H9 (cell line): Measurements from ENCODE around the gene ASCC3. TPM values are rescaled to one million over a fixed set of nuclear protein-coding genes. Genes with fewer than 3 reads are reported as not detected.

Experiments used
- DNase-seq: peaks from one replicate; pipeline ENCODE4 v3.0.0-alpha.2; 2017
- H2AFZ ChIP-seq: one replicate; pipeline ENCODE4 v1.6.1; 2013; ENCODE audit warnings: mild to moderate bottlenecking, low read length, control low read depth, moderate library complexity
- H2AK5ac ChIP-seq: 2 replicates; pipeline ENCODE4 v1.6.1; 2013; ENCODE audit warnings: low read length, control low read depth, mixed read lengths; ENCODE audit not compliant: insufficient read length
- H2BK120ac ChIP-seq: one replicate; pipeline ENCODE4 v1.6.1; 2013; ENCODE audit warnings: low read depth, mild to moderate bottlenecking, low read length, control low read depth, inconsistent platforms; ENCODE audit not compliant: poor library complexity, severe bottlenecking
- H2BK12ac ChIP-seq: 2 replicates; pipeline ENCODE4 v1.6.1; 2013; ENCODE audit warnings: low read length, control low read depth, mixed read lengths, low read depth; ENCODE audit not compliant: insufficient read length
- H2BK15ac ChIP-seq: 2 replicates; pipeline ENCODE4 v1.6.1; 2013; ENCODE audit warnings: low read depth, low read length, control low read depth
- H2BK20ac ChIP-seq: one replicate; pipeline ENCODE4 v1.6.1; 2013; ENCODE audit warnings: low read depth, mild to moderate bottlenecking, low read length, control low read depth, inconsistent platforms; ENCODE audit not compliant: poor library complexity, severe bottlenecking
- H2BK5ac ChIP-seq: 2 replicates; pipeline ENCODE4 v1.6.1; 2013; ENCODE audit warnings: low read length, control low read depth, mixed read lengths; ENCODE audit not compliant: insufficient read length
- H3K14ac ChIP-seq: 2 replicates; pipeline ENCODE4 v1.6.1; 2013; ENCODE audit warnings: low read length, control low read depth; ENCODE audit not compliant: insufficient read depth
- H3K18ac ChIP-seq: 2 replicates; pipeline ENCODE4 v1.6.1; 2013; ENCODE audit warnings: low read depth, mild to moderate bottlenecking, mixed read lengths, low read length, control low read depth; ENCODE audit not compliant: insufficient read length
- H3K23ac ChIP-seq: 2 replicates; pipeline ENCODE4 v1.6.1; 2013; ENCODE audit warnings: low read length, control low read depth, mixed read lengths, low read depth; ENCODE audit not compliant: insufficient read length
- H3K23me2 ChIP-seq: 2 replicates; pipeline ENCODE4 v1.6.1; 2013; ENCODE audit warnings: low read depth, mild to moderate bottlenecking, mixed read lengths, low read length, control low read depth; ENCODE audit not compliant: insufficient read length, poor library complexity, severe bottlenecking
- H3K27ac ChIP-seq: 2 replicates; pipeline ENCODE4 v1.5.1; 2013; ENCODE audit warnings: low read length, control low read depth, mixed read lengths, low read depth; ENCODE audit not compliant: insufficient read length
- H3K27me3 ChIP-seq: 2 replicates; pipeline ENCODE4 v1.6.1; 2013; ENCODE audit warnings: low read length, control low read depth, inconsistent platforms; ENCODE audit not compliant: insufficient read depth
- H3K4ac ChIP-seq: 2 replicates; pipeline ENCODE4 v1.6.1; 2013; ENCODE audit warnings: low read depth, mild to moderate bottlenecking, control low read depth, inconsistent platforms, low read length, moderate library complexity
- H3K4me1 ChIP-seq: 2 replicates; pipeline ENCODE4 v1.6.1; 2013; ENCODE audit warnings: low read length, control low read depth, inconsistent platforms; ENCODE audit not compliant: insufficient read depth
- H3K4me2 ChIP-seq: 2 replicates; pipeline ENCODE4 v1.6.1; 2013; ENCODE audit warnings: low read length, control low read depth, mixed read lengths; ENCODE audit not compliant: insufficient read length, insufficient read depth
- H3K56ac ChIP-seq: 2 replicates; pipeline ENCODE4 v1.6.1; 2013; ENCODE audit warnings: low read depth, mild to moderate bottlenecking, mixed read lengths, low read length, control low read depth; ENCODE audit not compliant: insufficient read length
- H3K79me1 ChIP-seq: 2 replicates; pipeline ENCODE4 v1.6.1; 2013; ENCODE audit warnings: low read depth, mild to moderate bottlenecking, moderate library complexity, low read length, control low read depth, inconsistent platforms; ENCODE audit not compliant: insufficient read depth, poor library complexity, severe bottlenecking
- H3K79me2 ChIP-seq: 2 replicates; pipeline ENCODE4 v1.6.1; 2013; ENCODE audit warnings: low read length, control low read depth, inconsistent platforms; ENCODE audit not compliant: insufficient read depth
- H3K9ac ChIP-seq: 2 replicates; pipeline ENCODE4 v1.6.1; 2013; ENCODE audit warnings: low read length, control low read depth, mixed read lengths; ENCODE audit not compliant: insufficient read length; ENCODE audit errors: extremely low read depth
- H3K9me3 ChIP-seq: one replicate; pipeline ENCODE4 v1.6.1; 2013; ENCODE audit warnings: low read depth, low read length, inconsistent platforms; ENCODE audit not compliant: control insufficient read depth
- H3T11ph ChIP-seq: one replicate; pipeline ENCODE4 v1.6.1; 2013; ENCODE audit warnings: mild to moderate bottlenecking, low read length, control low read depth, inconsistent platforms
- H4K20me1 ChIP-seq: one replicate; pipeline ENCODE4 v1.6.1; 2013; ENCODE audit not compliant: control insufficient read depth, insufficient read length, insufficient read depth
- H4K5ac ChIP-seq: 2 replicates; pipeline ENCODE4 v1.6.1; 2013; ENCODE audit warnings: low read depth, mild to moderate bottlenecking, mixed read lengths, low read length, control low read depth; ENCODE audit not compliant: insufficient read length
- H4K8ac ChIP-seq: replicated peaks from 2 replicates; pipeline ENCODE4 v1.6.1; 2013; ENCODE audit warnings: low read length, control low read depth, mixed read lengths, low read depth; ENCODE audit not compliant: insufficient read length
- H4K91ac ChIP-seq: 2 replicates; pipeline ENCODE4 v1.6.1; 2013; ENCODE audit warnings: low read depth, mild to moderate bottlenecking, moderate library complexity, mixed read lengths, low read length, control low read depth; ENCODE audit not compliant: insufficient read length
- H3K27ac Mint-ChIP-seq, 3 experiments: 2 replicates in 2 of 3; 3 replicates in 1 of 3; pipeline ENCODE4 v1.8.0; 2020 to 2021; ENCODE audit warnings: mixed read lengths in 3 of 3, mild to moderate bottlenecking in 1 of 3, moderate library complexity in 1 of 3
- H3K27me3 Mint-ChIP-seq: 2 replicates; pipeline ENCODE4 v1.8.0; 2021; ENCODE audit warnings: low read depth, mild to moderate bottlenecking, moderate library complexity, mixed read lengths
- H3K36me3 Mint-ChIP-seq, 3 experiments: 2 replicates in 2 of 3; 3 replicates in 1 of 3; pipeline ENCODE4 v1.8.0; 2020 to 2021; ENCODE audit warnings: low read depth in 3 of 3, mixed read lengths in 3 of 3; ENCODE audit not compliant: insufficient read depth in 1 of 3
- H3K4me1 Mint-ChIP-seq, 2 experiments: 2 replicates each; pipeline ENCODE4 v1.8.0; 2020; ENCODE audit warnings: mixed read lengths in 2 of 2
- H3K4me3 Mint-ChIP-seq, 2 experiments: 2 replicates in 1 of 2; 3 replicates in 1 of 2; pipeline ENCODE4 v1.8.0; 2020 to 2021; ENCODE audit warnings: mild to moderate bottlenecking in 2 of 2, mixed read lengths in 2 of 2, moderate library complexity in 1 of 2
- H3K9me3 Mint-ChIP-seq, 2 experiments: 2 replicates in 1 of 2; 3 replicates in 1 of 2; pipeline ENCODE4 v1.8.0; 2020; ENCODE audit warnings: mild to moderate bottlenecking in 2 of 2, mixed read lengths in 2 of 2, moderate library complexity in 1 of 2
- WGBS: extraction: QIAGEN DNeasy Blood & Tissue Kit; methylation state at CpG from one replicate; pipeline ENCODE4 v1.1.7; 2013; ENCODE audit warnings: missing lambda C conversion rate, low lambda C conversion rate, mixed read lengths; ENCODE audit not compliant: insufficient read length; ENCODE audit errors: extremely low coverage; 5-methylcytosine and 5-hydroxymethylcytosine counted together
- total RNA-seq: library from RNA; stranded (reverse); gene quantifications from 2 replicates; pipeline ENCODE4 v1.2.1, GENCODE V29; 2021
- TF ChIP-seq, protein P1 (sequence below): fragments of 200-600 bp; sonication (generic); conservative IDR thresholded peaks from 3 replicates; pipeline ENCODE4 v1.8.0; 2021; ENCODE audit warnings: antibody characterized with exemption, mild to moderate bottlenecking

Gene ASCC3
- total RNA-seq, 1 experiment from 2014 or later, result 63.8 TPM

DNA sequence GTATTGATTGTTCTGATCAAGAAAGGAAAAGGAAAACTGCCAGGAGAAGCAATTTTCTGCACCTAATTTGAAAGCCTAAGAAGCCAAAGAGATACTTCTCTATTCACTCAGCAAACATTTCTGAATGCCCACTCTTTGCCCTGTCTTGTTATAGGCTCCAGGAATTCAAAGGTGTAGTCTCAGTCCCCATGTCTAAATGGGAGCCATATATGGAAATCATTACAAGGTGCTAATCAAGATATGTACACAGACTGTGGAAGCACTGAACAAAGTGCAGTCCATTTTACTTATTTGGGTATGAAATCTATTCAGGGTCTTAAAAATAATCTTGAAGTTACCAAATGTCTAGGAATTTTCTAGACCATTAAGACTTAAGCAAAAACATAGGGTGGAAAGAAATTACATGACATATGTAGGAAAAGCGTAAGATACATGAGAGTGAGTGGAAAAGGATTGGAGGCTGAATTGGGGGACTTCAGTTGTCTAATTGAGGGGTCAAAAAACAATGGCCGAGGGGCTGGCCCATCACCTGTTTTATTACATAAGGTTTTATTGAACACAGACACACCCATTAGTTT, 39.0 kb upstream of the ASCC3 start:
- no peak overlapping the region for H3K9ac ChIP-seq
- H4K91ac ChIP-seq, result no peak overlapping the region
- H3K36me3 Mint-ChIP-seq, result no peaks in the 10 kb centered on the region
- H2BK12ac ChIP-seq, result no peak overlapping the region
- no peaks in the 10 kb centered on the region for H3K27me3 Mint-ChIP-seq
- H4K5ac ChIP-seq, result no peak overlapping the region
- no peak overlapping the region for H4K8ac ChIP-seq
- H3K4ac ChIP-seq, result no peak overlapping the region
- H3K23ac ChIP-seq, result no peak overlapping the region
- H3K14ac ChIP-seq, result no peak overlapping the region
- no peaks in the 10 kb centered on the region for H3K9me3 ChIP-seq
- H4K20me1 ChIP-seq, result no peaks in the 10 kb centered on the region
- H3K4me2 ChIP-seq, result no peak overlapping the region
- H3K27me3 ChIP-seq, result no peaks in the 10 kb centered on the region
- H3K4me1 ChIP-seq, result peaks cover 2% of the 10 kb centered on the region; the same call in 1 of the 2 replicates
- H2BK5ac ChIP-seq, result no peak overlapping the region
- no peak overlapping the region for H2BK120ac ChIP-seq
- no peak for DNase-seq
- H3K79me2 ChIP-seq, result no peaks in the 10 kb centered on the region
- H2AK5ac ChIP-seq, result no peak overlapping the region
- H3K4me3 Mint-ChIP-seq, result no peak overlapping the region
- H3T11ph ChIP-seq, result no peak overlapping the region
- H3K4me1 Mint-ChIP-seq, result peaks cover 0 to 3% of the 10 kb centered on the region in 2 experiments; a peak in 1 of 4 replicates
- H3K9me3 Mint-ChIP-seq, result no peaks in the 10 kb centered on the region
- H2BK15ac ChIP-seq, result no peak overlapping the region
- TF ChIP-seq, protein P1, sequence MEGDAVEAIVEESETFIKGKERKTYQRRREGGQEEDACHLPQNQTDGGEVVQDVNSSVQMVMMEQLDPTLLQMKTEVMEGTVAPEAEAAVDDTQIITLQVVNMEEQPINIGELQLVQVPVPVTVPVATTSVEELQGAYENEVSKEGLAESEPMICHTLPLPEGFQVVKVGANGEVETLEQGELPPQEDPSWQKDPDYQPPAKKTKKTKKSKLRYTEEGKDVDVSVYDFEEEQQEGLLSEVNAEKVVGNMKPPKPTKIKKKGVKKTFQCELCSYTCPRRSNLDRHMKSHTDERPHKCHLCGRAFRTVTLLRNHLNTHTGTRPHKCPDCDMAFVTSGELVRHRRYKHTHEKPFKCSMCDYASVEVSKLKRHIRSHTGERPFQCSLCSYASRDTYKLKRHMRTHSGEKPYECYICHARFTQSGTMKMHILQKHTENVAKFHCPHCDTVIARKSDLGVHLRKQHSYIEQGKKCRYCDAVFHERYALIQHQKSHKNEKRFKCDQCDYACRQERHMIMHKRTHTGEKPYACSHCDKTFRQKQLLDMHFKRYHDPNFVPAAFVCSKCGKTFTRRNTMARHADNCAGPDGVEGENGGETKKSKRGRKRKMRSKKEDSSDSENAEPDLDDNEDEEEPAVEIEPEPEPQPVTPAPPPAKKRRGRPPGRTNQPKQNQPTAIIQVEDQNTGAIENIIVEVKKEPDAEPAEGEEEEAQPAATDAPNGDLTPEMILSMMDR, result no peak
- no peak overlapping the region for H3K27ac ChIP-seq
- H3K79me1 ChIP-seq, result no peaks in the 10 kb centered on the region
- H3K23me2 ChIP-seq, result no peaks in the 10 kb centered on the region
- WGBS, result no CpG with 5 or more reads among the region's 2 CpGs
- no peak overlapping the region for H2AFZ ChIP-seq
- H3K27ac Mint-ChIP-seq, result no peak overlapping the region
- H3K56ac ChIP-seq, result no peak overlapping the region
- no peak overlapping the region for H2BK20ac ChIP-seq
- no peak overlapping the region for H3K18ac ChIP-seq
